ENCODE data around the gene GKAP1. TPM values are rescaled to one million over a fixed set of nuclear protein-coding genes. Genes with fewer than 3 reads are reported as not detected.

The GKAP1 gene
- total RNA-seq, 1 experiment from 2014 or later = 6.2 TPM

DNA sequence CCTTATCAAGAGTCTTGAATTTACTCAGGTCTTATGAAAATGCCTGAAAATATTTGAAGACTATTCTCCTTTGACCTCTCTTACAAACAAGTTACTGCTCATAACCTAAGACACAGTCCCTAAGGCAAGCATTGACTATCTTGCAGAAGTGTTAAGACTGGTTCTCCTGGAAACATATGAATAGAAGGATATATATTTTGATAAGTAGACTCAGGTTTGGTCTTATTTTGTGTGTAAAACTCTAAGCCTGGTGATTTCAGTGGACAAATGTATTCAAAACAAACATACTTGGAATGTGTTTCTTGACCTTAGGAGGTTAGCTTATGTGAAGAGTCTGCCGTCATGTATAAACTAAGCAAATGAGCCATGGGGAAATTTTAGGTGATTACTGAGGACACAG, 102.3 kb downstream of the GKAP1 start:
- Mint-ChIP-seq H3K36me3 (ENCODE audit: insufficient read depth in 1 of 3, low read depth in 3 of 3) (peaks cover 0 to 2% (median 0%) of the 10 kb centered on the region in 3 experiments; a peak in 1 of 7 replicates), H3K4me1 (no peaks in the 10 kb centered on the region), H3K27ac (no peak overlapping the region), H3K27me3 (ENCODE audit: low read depth) (peaks cover 6% of the 10 kb centered on the region), H3K4me3 (no peak overlapping the region), H3K9me3 (peaks cover 6 to 7% of the 10 kb centered on the region in 2 experiments; a peak in 2 of 5 replicates)
- Histone ChIP-seq H3K4me1 (ENCODE audit: insufficient read depth, low read length) (no peaks in the 10 kb centered on the region), H3K79me2 (ENCODE audit: insufficient read depth, low read length) (no peaks in the 10 kb centered on the region), H4K20me1 (ENCODE audit: control insufficient read depth, insufficient read depth, insufficient read length) (no peaks in the 10 kb centered on the region), H2BK15ac (ENCODE audit: low read depth, low read length) (no peak overlapping the region), H3K4ac (ENCODE audit: low read depth, low read length) (no peak overlapping the region), H2BK20ac (ENCODE audit: low read depth, low read length, poor library complexity, severe bottlenecking) (no peak overlapping the region), H4K5ac (ENCODE audit: insufficient read length, low read depth, low read length) (no peak overlapping the region), H3K23ac (ENCODE audit: insufficient read length, low read depth, low read length) (no peak overlapping the region), H3K23me2 (ENCODE audit: insufficient read length, low read depth, low read length, poor library complexity, severe bottlenecking) (no peaks in the 10 kb centered on the region), H2AK5ac (ENCODE audit: insufficient read length, low read length) (no peak overlapping the region), H3K9ac (ENCODE audit: extremely low read depth, insufficient read length, low read length) (no peak overlapping the region), H3K18ac (ENCODE audit: insufficient read length, low read depth, low read length) (no peak overlapping the region), H4K8ac (replicated peaks; ENCODE audit: insufficient read length, low read depth, low read length) (no peak overlapping the region), H3K79me1 (ENCODE audit: insufficient read depth, low read depth, low read length, poor library complexity, severe bottlenecking) (no peaks in the 10 kb centered on the region), H2BK5ac (ENCODE audit: insufficient read length, low read length) (no peak overlapping the region), H2AFZ (ENCODE audit: low read length) (no peak overlapping the region), H3K27ac (ENCODE audit: insufficient read length, low read depth, low read length) (no peak overlapping the region), H3K9me3 (ENCODE audit: control insufficient read depth, low read depth, low read length) (no peaks in the 10 kb centered on the region), H3K27me3 (ENCODE audit: insufficient read depth, low read length) (no peaks in the 10 kb centered on the region), H3K56ac (ENCODE audit: insufficient read length, low read depth, low read length) (no peak overlapping the region), H2BK12ac (ENCODE audit: insufficient read length, low read depth, low read length) (no peak overlapping the region), H3K4me2 (ENCODE audit: insufficient read depth, insufficient read length, low read length) (no peak overlapping the region), H2BK120ac (ENCODE audit: low read depth, low read length, poor library complexity, severe bottlenecking) (no peak overlapping the region), H3K14ac (ENCODE audit: insufficient read depth, low read length) (no peak overlapping the region), H3T11ph (ENCODE audit: low read length) (no peak overlapping the region), H4K91ac (ENCODE audit: insufficient read length, low read depth, low read length) (no peak overlapping the region)
- DNase-seq = no peak
- no CpG with 5 or more reads among the region's 1 CpG for WGBS (ENCODE audit: extremely low coverage, insufficient read length, low lambda C conversion rate)
- TF ChIP-seq, protein P1, sequence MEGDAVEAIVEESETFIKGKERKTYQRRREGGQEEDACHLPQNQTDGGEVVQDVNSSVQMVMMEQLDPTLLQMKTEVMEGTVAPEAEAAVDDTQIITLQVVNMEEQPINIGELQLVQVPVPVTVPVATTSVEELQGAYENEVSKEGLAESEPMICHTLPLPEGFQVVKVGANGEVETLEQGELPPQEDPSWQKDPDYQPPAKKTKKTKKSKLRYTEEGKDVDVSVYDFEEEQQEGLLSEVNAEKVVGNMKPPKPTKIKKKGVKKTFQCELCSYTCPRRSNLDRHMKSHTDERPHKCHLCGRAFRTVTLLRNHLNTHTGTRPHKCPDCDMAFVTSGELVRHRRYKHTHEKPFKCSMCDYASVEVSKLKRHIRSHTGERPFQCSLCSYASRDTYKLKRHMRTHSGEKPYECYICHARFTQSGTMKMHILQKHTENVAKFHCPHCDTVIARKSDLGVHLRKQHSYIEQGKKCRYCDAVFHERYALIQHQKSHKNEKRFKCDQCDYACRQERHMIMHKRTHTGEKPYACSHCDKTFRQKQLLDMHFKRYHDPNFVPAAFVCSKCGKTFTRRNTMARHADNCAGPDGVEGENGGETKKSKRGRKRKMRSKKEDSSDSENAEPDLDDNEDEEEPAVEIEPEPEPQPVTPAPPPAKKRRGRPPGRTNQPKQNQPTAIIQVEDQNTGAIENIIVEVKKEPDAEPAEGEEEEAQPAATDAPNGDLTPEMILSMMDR (conservative IDR thresholded peaks at IDR 0.05) = no peak

All from H9 (cell line).